Astrocyte of the cerebellum (primary cell): ENCODE data around the gene CRACR2B.

Experiments
- DNase-seq: peaks from one replicate; pipeline ENCODE4 v3.0.0-alpha.2; 2011; ENCODE audit warnings: low read depth
- H3K4me3 ChIP-seq: 2 replicates; pipeline ENCODE4 v1.5.1; 2011; ENCODE audit warnings: mild to moderate bottlenecking, low read depth, low read length, moderate library complexity
- CTCF ChIP-seq: IDR thresholded peaks from 2 replicates; pipeline ENCODE4 v1.5.1; 2012; ENCODE audit warnings: low read length, low read depth, moderate library complexity, mild to moderate bottlenecking; ENCODE audit errors: missing control alignments
- in situ Hi-C: cut with HindIII; loops from 2 replicates; pipeline ENCODE4 v1.10.0; 2017; ENCODE audit warnings: low sequenced_read_pairs

The CRACR2B gene

GRCh38 chr11:829176-829846, 1.6 kb downstream of the CRACR2B start:
- DNase-seq, result no peak
- peak overlapping the region; percentile 30 for H3K4me3 ChIP-seq
- TF ChIP-seq CTCF, result no peak
- in situ Hi-C loops, result no loop called here

- DNase-seq, result no peak
- H3K4me3 ChIP-seq, result peak overlapping the region; percentile 30
- no peak for TF ChIP-seq CTCF
- in situ Hi-C loops, result no loop called here
Measured at GRCh38 chr11:829847-830294, 2.2 kb downstream of the CRACR2B start.

- DNase-seq, result no peak
- H3K4me3 ChIP-seq, result peak overlapping the region; percentile 30
- in situ Hi-C loops, result no loop called here
- TF ChIP-seq CTCF, result no peak
Measured at GRCh38 chr11:830295-831117, 2.8 kb downstream of the CRACR2B start.

GRCh38 chr11:831118-831864, 3.6 kb downstream of the CRACR2B start:
- no peak for DNase-seq
- no peak for TF ChIP-seq CTCF
- H3K4me3 ChIP-seq, result peak overlapping the region; percentile 30
- in situ Hi-C loops, result no loop called here

- in situ Hi-C loops, result no loop called here
- peak overlapping the region; percentile 72 for H3K4me3 ChIP-seq
- no peak for TF ChIP-seq CTCF
- no peak for DNase-seq
Measured at GRCh38 chr11:831961-832528, 4.3 kb downstream of the CRACR2B start.

GRCh38 chr11:832529-833113, 4.9 kb downstream of the CRACR2B start, which contains the start of gene CD151:
Gene CD151, plus strand, starts transcription at chr11:832952. Its CDS starts 3,118 bp downstream, at chr11:836070.
- no peak for DNase-seq
- peak within 1 kb of the TSS; percentile 72 for H3K4me3 ChIP-seq
- no peak for TF ChIP-seq CTCF
- in situ Hi-C loops, result no loop called here
